Endothelial cell of umbilical vein (primary cell): ENCODE results near the gene PRKCB. TPM values are rescaled to one million over a fixed set of nuclear protein-coding genes. Genes with fewer than 3 reads are reported as not detected.

ENCODE experiments used
- BruUV-seq: library from RNA; stranded (reverse); fragments of 400-500 nt; replicated peaks from 2 replicates; lab custom pipeline; 2021; lab: Mats Ljungman, UMichigan
- CTCF ChIA-PET: fragments of 300-600, 350-600 bp; sonication (Branson Sonifier 250); formaldehyde crosslinking; loops from one replicate; lab custom pipeline; 2021; ENCODE audit warnings: antibody characterized with exemption, inconsistent platforms; lab: Charles Lee
- POLR2A ChIA-PET: fragments of 300-600, 350-600 bp; sonication (Branson Sonifier 250); formaldehyde crosslinking; loops from one replicate; lab custom pipeline; 2021; ENCODE audit warnings: antibody characterized with exemption, inconsistent platforms; lab: Charles Lee
- DNase-seq: peaks from one replicate; pipeline ENCODE4 v3.0.0-alpha.2; 2011; ENCODE audit warnings: low read depth, low spot score
- FAIRE-seq: peaks from 2 replicates; lab custom pipeline; 2011; peaks lifted over from hg19 to GRCh38; lab: Jason Lieb, UNC
- H2AFZ ChIP-seq: 2 replicates; pipeline ENCODE4 v1.6.0; 2012; ENCODE audit warnings: low read depth, low read length, control low read depth, inconsistent platforms
- H3K27ac ChIP-seq: 2 replicates; pipeline ENCODE4 v1.5.1; 2011; ENCODE audit warnings: low read depth, mild to moderate bottlenecking, control low read depth, low read length, moderate library complexity; ENCODE audit not compliant: insufficient read depth
- H3K27me3 ChIP-seq, 2 experiments: 2 replicates each; pipeline versions ENCODE4 v1.6.0 to v1.6.1; 2011; ENCODE audit warnings: low read length in 2 of 2, mixed read lengths in 1 of 2; ENCODE audit not compliant: control insufficient read depth in 2 of 2, insufficient read depth in 2 of 2
- H3K36me3 ChIP-seq, 2 experiments: 2 replicates in 1 of 2; 3 replicates in 1 of 2; pipeline ENCODE4 v1.5.1; 2011; ENCODE audit warnings: low read length in 2 of 2, mild to moderate bottlenecking in 1 of 2, moderate library complexity in 1 of 2; ENCODE audit not compliant: control insufficient read depth in 2 of 2, insufficient read depth in 2 of 2; ENCODE audit errors: extremely low read depth in 1 of 2
- H3K4me1 ChIP-seq: 3 replicates; pipeline ENCODE4 v1.5.1; 2011; ENCODE audit warnings: mild to moderate bottlenecking, low read length; ENCODE audit not compliant: control insufficient read depth, insufficient read depth; ENCODE audit errors: extremely low read depth
- H3K4me2 ChIP-seq: 2 replicates; pipeline ENCODE4 v1.6.1; 2011; ENCODE audit warnings: low read length, control low read depth, mixed read lengths; ENCODE audit not compliant: insufficient read depth
- H3K4me3 ChIP-seq, 3 experiments: fragments of 200-600 bp in 1 of 3; sonication (generic), shearing (Covaris generic) in 1 of 3; replicated peaks in 1 of 3; 2 replicates each; pipeline ENCODE4 v1.5.1; 2011 to 2016; ENCODE audit warnings: control low read depth in 3 of 3, low read length in 3 of 3, mild to moderate bottlenecking in 2 of 3, inconsistent platforms in 1 of 3, low read depth in 1 of 3, moderate library complexity in 1 of 3; ENCODE audit not compliant: insufficient read depth in 1 of 3
- H3K79me2 ChIP-seq: 2 replicates; pipeline ENCODE4 v1.6.0; 2012; ENCODE audit warnings: low read length, inconsistent platforms; ENCODE audit not compliant: control insufficient read depth, insufficient read depth
- H3K9ac ChIP-seq: replicated peaks from 2 replicates; pipeline ENCODE3; 2011; ENCODE audit warnings: low read length, control low read depth; ENCODE audit not compliant: insufficient read depth; ENCODE audit errors: extremely low read depth
- H3K9me1 ChIP-seq: replicated peaks from 3 replicates; pipeline ENCODE4 v1.6.0; 2011; ENCODE audit warnings: mild to moderate bottlenecking, low read length; ENCODE audit not compliant: control insufficient read depth, insufficient read depth; ENCODE audit errors: extremely low read depth
- H3K9me3 ChIP-seq: replicated peaks from 2 replicates; pipeline ENCODE4 v1.5.1; 2012; ENCODE audit warnings: low read length, inconsistent platforms; ENCODE audit not compliant: control insufficient read depth, insufficient read depth
- H4K20me1 ChIP-seq: replicated peaks from 2 replicates; pipeline ENCODE3; 2011; ENCODE audit warnings: mild to moderate bottlenecking, low read length; ENCODE audit not compliant: control insufficient read depth, insufficient read depth; ENCODE audit errors: extremely low read depth
- EZH2 ChIP-seq: IDR thresholded peaks from 2 replicates; pipeline ENCODE4 v1.6.1; 2012; ENCODE audit warnings: borderline replicate concordance, low read depth, mild to moderate bottlenecking, moderate library complexity, low read length, inconsistent platforms; ENCODE audit not compliant: severe bottlenecking
- FOS ChIP-seq: IDR thresholded peaks from 2 replicates; pipeline ENCODE4 v1.6.1; 2011; ENCODE audit warnings: mild to moderate bottlenecking, low read length, moderate library complexity, borderline replicate concordance; ENCODE audit not compliant: insufficient read depth
- GATA2 ChIP-seq: IDR thresholded peaks from 2 replicates; pipeline ENCODE4 v1.7.0; 2011; ENCODE audit warnings: low read depth, mild to moderate bottlenecking, moderate library complexity, mixed read lengths, low read length; ENCODE audit not compliant: insufficient read length, insufficient read depth
- JUN ChIP-seq: IDR thresholded peaks from 2 replicates; pipeline ENCODE4 v1.6.1; 2011; ENCODE audit warnings: borderline replicate concordance, low read depth; ENCODE audit not compliant: insufficient read length, insufficient read depth
- MYC ChIP-seq: IDR thresholded peaks from one replicate; pipeline ENCODE4 v1.6.1; 2011; ENCODE audit warnings: mild to moderate bottlenecking, low read depth, low read length
- POLR2A ChIP-seq: IDR thresholded peaks from 2 replicates; pipeline ENCODE4 v1.6.1; 2012; ENCODE audit warnings: low read depth, mild to moderate bottlenecking, control low read depth, low read length
- POLR2AphosphoS5 ChIP-seq: IDR thresholded peaks from 2 replicates; pipeline ENCODE4 v1.6.1; 2012; ENCODE audit warnings: low read depth, mild to moderate bottlenecking, control low read depth, low read length, moderate library complexity; ENCODE audit not compliant: insufficient read depth
- dilution Hi-C: fragments of 300-500 bp; cut with MboI; formaldehyde crosslinking; loops from one replicate; pipeline ENCODE4 v1.15.0; 2019; ENCODE audit warnings: low sequenced_read_pairs; ENCODE audit not compliant: extremely low pct_ligation_motif_present
- intact Hi-C: fragments of 100-400 bp; cut with micrococcal nuclease; formaldehyde crosslinking; loops from one replicate; pipeline ENCODE4 v1.10.0; 2022
- polyA plus RNA-seq, 4 experiments: library from polyadenylated mRNA; depleted of rRNA in 3 of 4; stranded (reverse) in 3 of 4; unstranded in 1 of 4; fragments of >200 nt; gene quantifications; 2 replicates each; pipeline versions ENCODE4 v1.2.1 to v1.2.3, GENCODE V29; 2011 to 2012; ENCODE audit warnings: missing spikeins in 1 of 4
- total RNA-seq: library from RNA; stranded (reverse); gene quantifications from 2 replicates; pipeline ENCODE4 v1.2.3, GENCODE V29; 2021
- TF ChIP-seq, protein P1 (sequence below): IDR thresholded peaks from 2 replicates; pipeline ENCODE4 v1.6.1; 2011; ENCODE audit not compliant: insufficient read depth, insufficient read length
- TF ChIP-seq, protein P2 (sequence below), 2 donors: IDR thresholded peaks; 1 replicate in 1 of 2; 2 replicates in 1 of 2; pipeline ENCODE4 v1.5.1; 2011; ENCODE audit warnings: low read length in 2 of 2, mild to moderate bottlenecking in 2 of 2, moderate library complexity in 2 of 2, control low read depth in 1 of 2, inconsistent platforms in 1 of 2, low read depth in 1 of 2; ENCODE audit not compliant: insufficient read depth in 1 of 2; ENCODE audit errors: extremely low read depth in 1 of 2

The PRKCB gene
- total and polyA plus RNA-seq, 2 donors (not counting 3 experiments of a cell fraction or from before 2014, with no cell fraction given): 0.01 TPM; not detected in 1

DNA sequence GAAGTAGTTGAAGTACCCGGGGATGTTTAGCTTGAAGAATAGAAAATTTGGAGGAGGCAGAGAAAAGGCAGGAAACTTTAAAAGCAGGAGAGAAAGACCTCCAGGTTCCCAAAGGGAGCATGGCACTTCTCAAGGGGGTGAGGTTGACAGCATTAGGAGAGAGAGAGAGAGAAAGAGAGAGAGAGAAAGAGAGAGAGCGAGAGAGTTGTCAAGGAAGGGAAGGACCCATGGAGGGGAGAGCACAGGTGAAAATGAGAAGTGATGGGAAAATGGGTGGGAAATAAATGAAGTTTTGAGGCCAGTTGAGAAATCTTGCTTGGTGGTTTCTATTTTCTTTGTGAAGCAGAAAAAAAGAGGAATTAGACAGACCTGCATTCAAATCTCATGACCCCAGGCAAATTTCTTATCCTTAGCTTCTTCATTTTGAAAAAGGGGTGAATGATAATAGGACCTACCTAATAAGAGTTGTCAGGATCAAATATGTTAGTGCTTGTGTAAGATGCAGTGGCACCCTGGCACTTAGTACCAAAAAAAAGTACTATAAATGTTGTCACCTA lies 24.0 kb downstream of the PRKCB start:
- Histone ChIP-seq H3K4me1 (no peaks in the 10 kb centered on the region), H3K79me2 (no peaks in the 10 kb centered on the region), H3K4me2 (no peak overlapping the region), H3K9ac (no peak overlapping the region), H3K27me3 (no peaks in the 10 kb centered on the region), H3K9me3 (no peaks in the 10 kb centered on the region), H3K4me3 (no peak overlapping the region), H3K9me1 (no peaks in the 10 kb centered on the region), H2AFZ (no peak overlapping the region), H3K27ac (no peak overlapping the region), H4K20me1 (no peaks in the 10 kb centered on the region), H3K36me3 (no peaks in the 10 kb centered on the region)
- DNase-seq (no peak), FAIRE-seq (no peak)
- intact Hi-C loops: no loop called here
- dilution Hi-C loops: no loop called here
- ChIA-PET POLR2A (no interaction called here), CTCF (interaction anchor here (1.7 kb wide), 1 partner anchor 150 kb away, joined by 4 read pairs; no protein-coding TSS in a partner anchor)
- TF ChIP-seq JUN (no peak), FOS (no peak)
- TF ChIP-seq, protein P1, sequence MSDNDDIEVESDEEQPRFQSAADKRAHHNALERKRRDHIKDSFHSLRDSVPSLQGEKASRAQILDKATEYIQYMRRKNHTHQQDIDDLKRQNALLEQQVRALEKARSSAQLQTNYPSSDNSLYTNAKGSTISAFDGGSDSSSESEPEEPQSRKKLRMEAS: no peak
- no TSS peak for BruUV-seq

DNA sequence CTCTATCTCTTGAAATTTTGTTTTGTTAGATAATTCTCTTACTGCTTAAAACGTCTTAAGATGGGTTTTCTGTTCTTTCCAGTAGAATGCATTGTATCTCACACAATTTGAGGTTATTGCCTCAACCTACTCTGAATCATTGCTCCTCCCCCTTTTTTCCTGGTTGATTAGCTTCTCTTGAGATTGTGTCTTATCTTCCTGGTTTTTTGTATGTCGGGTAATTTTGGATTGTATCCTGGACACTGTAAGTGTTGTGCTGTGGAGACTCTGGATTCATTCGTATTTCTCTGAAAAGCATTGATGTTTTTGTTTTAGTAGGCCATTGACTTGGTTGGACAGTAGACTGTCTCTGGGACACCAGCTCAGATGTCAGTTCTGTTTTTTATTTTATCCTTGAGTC lies 26.1 kb downstream of the PRKCB start:
- H3K36me3 ChIP-seq: no peaks in the 10 kb centered on the region
- no peaks in the 10 kb centered on the region for H3K9me3 ChIP-seq
- no peak overlapping the region for H3K9ac ChIP-seq
- dilution Hi-C loops (no loop called here), intact Hi-C loops (no loop called here)
- no peak overlapping the region for H3K4me2 ChIP-seq
- FAIRE-seq (no peak), DNase-seq (no peak)
- TF ChIP-seq GATA2: no peak
- TF ChIP-seq JUN: no peak
- no peak for TF ChIP-seq MYC
- TF ChIP-seq, protein P1: no peak
- TF ChIP-seq FOS: no peak
- TF ChIP-seq POLR2AphosphoS5: no peak
- TF ChIP-seq, protein P2, sequence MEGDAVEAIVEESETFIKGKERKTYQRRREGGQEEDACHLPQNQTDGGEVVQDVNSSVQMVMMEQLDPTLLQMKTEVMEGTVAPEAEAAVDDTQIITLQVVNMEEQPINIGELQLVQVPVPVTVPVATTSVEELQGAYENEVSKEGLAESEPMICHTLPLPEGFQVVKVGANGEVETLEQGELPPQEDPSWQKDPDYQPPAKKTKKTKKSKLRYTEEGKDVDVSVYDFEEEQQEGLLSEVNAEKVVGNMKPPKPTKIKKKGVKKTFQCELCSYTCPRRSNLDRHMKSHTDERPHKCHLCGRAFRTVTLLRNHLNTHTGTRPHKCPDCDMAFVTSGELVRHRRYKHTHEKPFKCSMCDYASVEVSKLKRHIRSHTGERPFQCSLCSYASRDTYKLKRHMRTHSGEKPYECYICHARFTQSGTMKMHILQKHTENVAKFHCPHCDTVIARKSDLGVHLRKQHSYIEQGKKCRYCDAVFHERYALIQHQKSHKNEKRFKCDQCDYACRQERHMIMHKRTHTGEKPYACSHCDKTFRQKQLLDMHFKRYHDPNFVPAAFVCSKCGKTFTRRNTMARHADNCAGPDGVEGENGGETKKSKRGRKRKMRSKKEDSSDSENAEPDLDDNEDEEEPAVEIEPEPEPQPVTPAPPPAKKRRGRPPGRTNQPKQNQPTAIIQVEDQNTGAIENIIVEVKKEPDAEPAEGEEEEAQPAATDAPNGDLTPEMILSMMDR (IDR thresholded peaks at IDR 0.05; ENCODE audit: extremely low read depth in 1 of 2, insufficient read depth in 1 of 2, low read depth in 1 of 2, low read length in 2 of 2): no peak
- TF ChIP-seq POLR2A: no peak
- TF ChIP-seq EZH2: no peak
- ChIA-PET POLR2A (no interaction called here), CTCF (interaction anchor here (1.7 kb wide), 1 partner anchor 69 kb away, joined by 4 read pairs; no protein-coding TSS in a partner anchor)
- H3K9me1 ChIP-seq: no peaks in the 10 kb centered on the region
- H3K4me3 ChIP-seq: no peak overlapping the region
- H3K4me1 ChIP-seq: no peaks in the 10 kb centered on the region
- BruUV-seq: no TSS peak
- no peak overlapping the region for H2AFZ ChIP-seq
- H4K20me1 ChIP-seq: no peaks in the 10 kb centered on the region
- H3K79me2 ChIP-seq: no peaks in the 10 kb centered on the region
- no peaks in the 10 kb centered on the region for H3K27me3 ChIP-seq
- no peak overlapping the region for H3K27ac ChIP-seq
